ENCODE data around the gene DNAJB7. TPM values are rescaled to one million over a fixed set of nuclear protein-coding genes. Genes with fewer than 3 reads are reported as not detected.
A peak's percentile ranks its signal among the peaks of the same experiment; 100 is the strongest.

DNAJB7 gene
- total RNA-seq, 1 donor from 2014 or later: not detected

DNA sequence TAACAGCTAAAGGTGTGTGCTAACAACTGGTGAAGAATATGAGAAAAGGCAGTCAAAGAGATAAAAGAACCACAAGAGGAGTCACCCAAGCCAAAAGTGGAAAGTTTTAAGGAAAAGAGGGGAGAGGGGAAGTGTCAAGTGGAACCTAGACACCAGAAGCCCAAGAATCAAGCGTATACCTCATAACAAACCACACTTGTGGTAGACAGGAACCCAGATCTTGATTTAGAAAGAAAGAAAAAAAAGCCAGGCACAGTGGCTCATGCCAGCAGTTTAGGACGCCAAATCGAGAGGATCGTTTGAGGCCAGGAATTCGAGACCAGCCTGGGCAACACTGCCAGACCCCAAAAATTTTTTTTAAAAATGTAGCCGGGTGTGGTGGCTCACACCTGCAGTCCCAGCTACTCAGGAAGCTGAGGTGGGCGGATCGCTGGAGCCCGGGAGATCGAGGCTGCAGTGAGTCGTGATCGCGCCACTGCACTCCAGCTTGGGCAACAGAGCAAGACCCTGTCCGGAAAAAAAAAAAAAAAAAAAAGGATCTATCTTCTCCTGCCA is 43.6 kb downstream of the DNAJB7 start:
- Mint-ChIP-seq H3K4me1 (ENCODE audit: unreplicated experiment) (peaks cover 29% of the 10 kb centered on the region), H3K27me3 (ENCODE audit: unreplicated experiment) (no peaks in the 10 kb centered on the region), H3K9me3 (ENCODE audit: unreplicated experiment) (no peaks in the 10 kb centered on the region), H3K27ac (ENCODE audit: unreplicated experiment) (peak overlapping the region; percentile 89), H3K4me3 (ENCODE audit: unreplicated experiment) (peak overlapping the region; percentile 98), H3K36me3 (ENCODE audit: unreplicated experiment) (peaks cover 6% of the 10 kb centered on the region)
- TF ChIP-seq, protein P1, sequence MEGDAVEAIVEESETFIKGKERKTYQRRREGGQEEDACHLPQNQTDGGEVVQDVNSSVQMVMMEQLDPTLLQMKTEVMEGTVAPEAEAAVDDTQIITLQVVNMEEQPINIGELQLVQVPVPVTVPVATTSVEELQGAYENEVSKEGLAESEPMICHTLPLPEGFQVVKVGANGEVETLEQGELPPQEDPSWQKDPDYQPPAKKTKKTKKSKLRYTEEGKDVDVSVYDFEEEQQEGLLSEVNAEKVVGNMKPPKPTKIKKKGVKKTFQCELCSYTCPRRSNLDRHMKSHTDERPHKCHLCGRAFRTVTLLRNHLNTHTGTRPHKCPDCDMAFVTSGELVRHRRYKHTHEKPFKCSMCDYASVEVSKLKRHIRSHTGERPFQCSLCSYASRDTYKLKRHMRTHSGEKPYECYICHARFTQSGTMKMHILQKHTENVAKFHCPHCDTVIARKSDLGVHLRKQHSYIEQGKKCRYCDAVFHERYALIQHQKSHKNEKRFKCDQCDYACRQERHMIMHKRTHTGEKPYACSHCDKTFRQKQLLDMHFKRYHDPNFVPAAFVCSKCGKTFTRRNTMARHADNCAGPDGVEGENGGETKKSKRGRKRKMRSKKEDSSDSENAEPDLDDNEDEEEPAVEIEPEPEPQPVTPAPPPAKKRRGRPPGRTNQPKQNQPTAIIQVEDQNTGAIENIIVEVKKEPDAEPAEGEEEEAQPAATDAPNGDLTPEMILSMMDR (IDR thresholded peaks at IDR 0.05): no peak
- DNase-seq (ENCODE audit: extremely low spot score, unreplicated experiment): no peak

- TF ChIP-seq, protein P1 (IDR thresholded peaks at IDR 0.05): no peak
- H3K4me3 Mint-ChIP-seq (ENCODE audit: unreplicated experiment): peak overlapping the region; percentile 98
- DNase-seq (ENCODE audit: extremely low spot score, unreplicated experiment): no peak
- H3K36me3 Mint-ChIP-seq (ENCODE audit: unreplicated experiment): peaks cover 5% of the 10 kb centered on the region
- H3K27ac Mint-ChIP-seq (ENCODE audit: unreplicated experiment): no peak overlapping the region
- no peaks in the 10 kb centered on the region for H3K27me3 Mint-ChIP-seq (ENCODE audit: unreplicated experiment)
- H3K4me1 Mint-ChIP-seq (ENCODE audit: unreplicated experiment): peaks cover 29% of the 10 kb centered on the region
- no peaks in the 10 kb centered on the region for H3K9me3 Mint-ChIP-seq (ENCODE audit: unreplicated experiment)
Measured at GRCh38 chr22:40817737-40818136, 44.2 kb downstream of the DNAJB7 start.

- Mint-ChIP-seq H3K36me3 (ENCODE audit: unreplicated experiment) (peaks cover 2% of the 10 kb centered on the region), H3K9me3 (ENCODE audit: unreplicated experiment) (no peaks in the 10 kb centered on the region), H3K4me3 (ENCODE audit: unreplicated experiment) (no peak overlapping the region), H3K4me1 (ENCODE audit: unreplicated experiment) (peaks cover 23% of the 10 kb centered on the region), H3K27ac (ENCODE audit: unreplicated experiment) (no peak overlapping the region), H3K27me3 (ENCODE audit: unreplicated experiment) (no peaks in the 10 kb centered on the region)
- TF ChIP-seq, protein P1 (IDR thresholded peaks at IDR 0.05): no peak
- no peak for DNase-seq (ENCODE audit: extremely low spot score, unreplicated experiment)
Measured at GRCh38 chr22:40813912-40814315, 48.0 kb downstream of the DNAJB7 start.

Small RNA genes lying within 50 kb of the gene (microRNA-seq; reads per million reads assigned to microRNA genes)
- gene MIR4766 (ENCODE audit: unreplicated experiment): not detected

Other genes starting within 250 kb of the DNAJB7 start
- gene MRTFA, start 225.4 kb downstream of the DNAJB7 start, total RNA-seq: 59.0 and 71.9 TPM in 2 replicates
- gene MCHR1, start 182.6 kb downstream of the DNAJB7 start, total RNA-seq: not detected in 2 replicates
- 15.8 and 17.1 TPM in 2 replicates for gene SLC25A17, start 42.8 kb downstream of the DNAJB7 start, total RNA-seq
- gene ST13, start 5.5 kb downstream of the DNAJB7 start, total RNA-seq: 289 and 309 TPM in 2 replicates
- gene XPNPEP3, start 5.0 kb downstream of the DNAJB7 start, total RNA-seq: 20.9 and 22.5 TPM in 2 replicates
- gene RBX1, start 89.3 kb upstream of the DNAJB7 start, total RNA-seq: 54.1 and 58.5 TPM in 2 replicates
- gene EP300, start 230.5 kb upstream of the DNAJB7 start, total RNA-seq: 74.8 and 83.4 TPM in 2 replicates